ENCODE data around the gene CCDC18. TPM values are rescaled to one million over a fixed set of nuclear protein-coding genes. Genes with fewer than 3 reads are reported as not detected.

CCDC18 gene
- polyA plus RNA-seq, 1 donor from 2014 or later: 5.7 TPM

- no peaks in the 10 kb centered on the region for H4K20me1 ChIP-seq (ENCODE audit: insufficient read depth)
- no peaks in the 10 kb centered on the region for H3K9me2 ChIP-seq (ENCODE audit: insufficient read depth, low read length)
- H3K79me2 ChIP-seq (replicated peaks; ENCODE audit: insufficient read depth, low read length): no peaks in the 10 kb centered on the region
- no peak overlapping the region for H3K4me3 ChIP-seq (ENCODE audit: low read length)
- no peak overlapping the region for H3K9ac ChIP-seq (ENCODE audit: low read length)
- H3K4me2 ChIP-seq (ENCODE audit: low read length): no peak overlapping the region
- H3K27ac ChIP-seq (ENCODE audit: low read length): no peak overlapping the region
- no peaks in the 10 kb centered on the region for H3F3A ChIP-seq (ENCODE audit: insufficient read depth, low read length, poor library complexity, severe bottlenecking)
- no peaks in the 10 kb centered on the region for H3K9me3 ChIP-seq (ENCODE audit: low read length)
- H2AFZ ChIP-seq (ENCODE audit: low read depth, low read length): no peak overlapping the region
- TF ChIP-seq RAD21 (conservative IDR thresholded peaks at IDR 0.05) (no peak), POLR2AphosphoS5 (IDR thresholded peaks at IDR 0.05) (no peak), SMC3 (conservative IDR thresholded peaks at IDR 0.05; ENCODE audit: poor library complexity) (no peak), EP300 (conservative IDR thresholded peaks at IDR 0.05; ENCODE audit: poor library complexity, severe bottlenecking) (no peak)
- no peaks in the 10 kb centered on the region for H3K27me3 ChIP-seq (ENCODE audit: insufficient read depth, low read depth, low read length)
- no peaks in the 10 kb centered on the region for H3K36me3 ChIP-seq (ENCODE audit: insufficient read depth, low read length)
Measured at GRCh38 chr1:93322349-93322748, 141.8 kb downstream of the CCDC18 start.

DNA sequence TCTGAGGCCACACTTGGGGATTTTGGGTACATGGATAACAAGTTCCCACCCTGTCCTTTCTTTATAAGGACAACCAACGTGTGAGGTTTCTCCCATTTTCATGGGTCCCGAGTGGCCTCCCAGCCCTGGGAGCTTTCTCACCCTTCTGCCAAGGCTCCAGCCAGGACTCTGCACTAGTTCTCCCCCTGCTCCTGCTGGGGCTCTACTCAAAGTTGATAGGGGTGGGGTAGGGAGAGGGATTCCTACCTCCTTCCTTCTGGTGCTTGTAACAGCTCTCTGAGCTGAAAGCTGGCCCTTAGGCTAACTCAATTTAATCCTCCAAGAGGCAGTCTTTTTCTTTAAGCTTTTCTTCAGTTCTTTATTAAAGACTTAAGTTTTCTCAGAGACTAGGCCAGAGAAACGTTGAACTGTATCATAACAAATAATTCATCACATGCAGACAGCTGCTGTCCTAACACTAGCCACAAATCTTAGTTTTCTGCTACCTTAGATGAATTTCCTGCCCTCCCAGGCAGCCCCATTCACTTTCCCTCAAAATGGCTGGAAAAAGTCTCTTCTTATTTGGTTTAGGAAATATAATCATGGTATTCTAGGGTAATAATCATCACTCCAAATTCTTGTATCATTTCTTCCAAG is 142.8 kb downstream of the CCDC18 start:
- H3K9me2 ChIP-seq (ENCODE audit: insufficient read depth, low read length): no peaks in the 10 kb centered on the region
- H3K36me3 ChIP-seq (ENCODE audit: insufficient read depth, low read length): no peaks in the 10 kb centered on the region
- no peak overlapping the region for H3K4me3 ChIP-seq (ENCODE audit: low read length)
- no peak overlapping the region for H3K4me2 ChIP-seq (ENCODE audit: low read length)
- no peak overlapping the region for H3K27ac ChIP-seq (ENCODE audit: low read length)
- H4K20me1 ChIP-seq (ENCODE audit: insufficient read depth): no peaks in the 10 kb centered on the region
- no peak overlapping the region for H2AFZ ChIP-seq (ENCODE audit: low read depth, low read length)
- TF ChIP-seq TAF1 (IDR thresholded peaks at IDR 0.05; ENCODE audit: low read depth) (no peak), POLR2AphosphoS5 (IDR thresholded peaks at IDR 0.05) (no peak), SMC3 (conservative IDR thresholded peaks at IDR 0.05; ENCODE audit: poor library complexity) (no peak), MXI1 (conservative IDR thresholded peaks at IDR 0.05; ENCODE audit: poor library complexity, severe bottlenecking) (no peak), RAD21 (conservative IDR thresholded peaks at IDR 0.05) (no peak), EP300 (conservative IDR thresholded peaks at IDR 0.05; ENCODE audit: poor library complexity, severe bottlenecking) (no peak), EZH2 (IDR thresholded peaks at IDR 0.05; ENCODE audit: borderline replicate concordance, insufficient read depth, low read length, poor library complexity, severe bottlenecking) (no peak)
- TF ChIP-seq, protein P1, sequence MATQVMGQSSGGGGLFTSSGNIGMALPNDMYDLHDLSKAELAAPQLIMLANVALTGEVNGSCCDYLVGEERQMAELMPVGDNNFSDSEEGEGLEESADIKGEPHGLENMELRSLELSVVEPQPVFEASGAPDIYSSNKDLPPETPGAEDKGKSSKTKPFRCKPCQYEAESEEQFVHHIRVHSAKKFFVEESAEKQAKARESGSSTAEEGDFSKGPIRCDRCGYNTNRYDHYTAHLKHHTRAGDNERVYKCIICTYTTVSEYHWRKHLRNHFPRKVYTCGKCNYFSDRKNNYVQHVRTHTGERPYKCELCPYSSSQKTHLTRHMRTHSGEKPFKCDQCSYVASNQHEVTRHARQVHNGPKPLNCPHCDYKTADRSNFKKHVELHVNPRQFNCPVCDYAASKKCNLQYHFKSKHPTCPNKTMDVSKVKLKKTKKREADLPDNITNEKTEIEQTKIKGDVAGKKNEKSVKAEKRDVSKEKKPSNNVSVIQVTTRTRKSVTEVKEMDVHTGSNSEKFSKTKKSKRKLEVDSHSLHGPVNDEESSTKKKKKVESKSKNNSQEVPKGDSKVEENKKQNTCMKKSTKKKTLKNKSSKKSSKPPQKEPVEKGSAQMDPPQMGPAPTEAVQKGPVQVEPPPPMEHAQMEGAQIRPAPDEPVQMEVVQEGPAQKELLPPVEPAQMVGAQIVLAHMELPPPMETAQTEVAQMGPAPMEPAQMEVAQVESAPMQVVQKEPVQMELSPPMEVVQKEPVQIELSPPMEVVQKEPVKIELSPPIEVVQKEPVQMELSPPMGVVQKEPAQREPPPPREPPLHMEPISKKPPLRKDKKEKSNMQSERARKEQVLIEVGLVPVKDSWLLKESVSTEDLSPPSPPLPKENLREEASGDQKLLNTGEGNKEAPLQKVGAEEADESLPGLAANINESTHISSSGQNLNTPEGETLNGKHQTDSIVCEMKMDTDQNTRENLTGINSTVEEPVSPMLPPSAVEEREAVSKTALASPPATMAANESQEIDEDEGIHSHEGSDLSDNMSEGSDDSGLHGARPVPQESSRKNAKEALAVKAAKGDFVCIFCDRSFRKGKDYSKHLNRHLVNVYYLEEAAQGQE (IDR thresholded peaks at IDR 0.05; ENCODE audit: borderline replicate concordance): no peak
- TF ChIP-seq, protein P2, sequence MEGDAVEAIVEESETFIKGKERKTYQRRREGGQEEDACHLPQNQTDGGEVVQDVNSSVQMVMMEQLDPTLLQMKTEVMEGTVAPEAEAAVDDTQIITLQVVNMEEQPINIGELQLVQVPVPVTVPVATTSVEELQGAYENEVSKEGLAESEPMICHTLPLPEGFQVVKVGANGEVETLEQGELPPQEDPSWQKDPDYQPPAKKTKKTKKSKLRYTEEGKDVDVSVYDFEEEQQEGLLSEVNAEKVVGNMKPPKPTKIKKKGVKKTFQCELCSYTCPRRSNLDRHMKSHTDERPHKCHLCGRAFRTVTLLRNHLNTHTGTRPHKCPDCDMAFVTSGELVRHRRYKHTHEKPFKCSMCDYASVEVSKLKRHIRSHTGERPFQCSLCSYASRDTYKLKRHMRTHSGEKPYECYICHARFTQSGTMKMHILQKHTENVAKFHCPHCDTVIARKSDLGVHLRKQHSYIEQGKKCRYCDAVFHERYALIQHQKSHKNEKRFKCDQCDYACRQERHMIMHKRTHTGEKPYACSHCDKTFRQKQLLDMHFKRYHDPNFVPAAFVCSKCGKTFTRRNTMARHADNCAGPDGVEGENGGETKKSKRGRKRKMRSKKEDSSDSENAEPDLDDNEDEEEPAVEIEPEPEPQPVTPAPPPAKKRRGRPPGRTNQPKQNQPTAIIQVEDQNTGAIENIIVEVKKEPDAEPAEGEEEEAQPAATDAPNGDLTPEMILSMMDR (IDR thresholded peaks at IDR 0.05; ENCODE audit: poor library complexity, severe bottlenecking): no peak
- H3K79me2 ChIP-seq (replicated peaks; ENCODE audit: insufficient read depth, low read length): no peaks in the 10 kb centered on the region
- H3F3A ChIP-seq (ENCODE audit: insufficient read depth, low read length, poor library complexity, severe bottlenecking): no peaks in the 10 kb centered on the region
- H3K27me3 ChIP-seq (ENCODE audit: insufficient read depth, low read depth, low read length): no peaks in the 10 kb centered on the region
- H3K9me3 ChIP-seq (ENCODE audit: low read length): no peaks in the 10 kb centered on the region
- no peak overlapping the region for H3K9ac ChIP-seq (ENCODE audit: low read length)
